HS-5 (cell line): ENCODE results near the gene PARL.
A peak's percentile ranks its signal among the peaks of the same experiment; 100 is the strongest.

ENCODE experiments used
- DNase-seq: peaks from one replicate; pipeline ENCODE4 v3.0.0-alpha.2; 2012; ENCODE audit warnings: low read depth

Gene PARL

GRCh38 chr3:183854318-183855035 lies 30.2 kb downstream of the PARL start:
- DNase-seq: no peak

- no peak for DNase-seq
Observed at GRCh38 chr3:183845608-183846288, 38.9 kb downstream of the PARL start.

GRCh38 chr3:183845090-183845489 lies 39.6 kb downstream of the PARL start:
- no peak for DNase-seq

- DNase-seq: peak; percentile 65
Observed at GRCh38 chr3:183844606-183845005, 40.1 kb downstream of the PARL start.

- DNase-seq: no peak
Observed at GRCh38 chr3:183839751-183840150, 44.9 kb downstream of the PARL start.

GRCh38 chr3:183837894-183838293 lies 46.8 kb downstream of the PARL start:
- no peak for DNase-seq

- no peak for DNase-seq
Observed at GRCh38 chr3:183837390-183837789, 47.3 kb downstream of the PARL start.

GRCh38 chr3:183833516-183833915 lies 51.2 kb downstream of the PARL start:
- no peak for DNase-seq

GRCh38 chr3:183830187-183830586 lies 54.5 kb downstream of the PARL start:
- no peak for DNase-seq

GRCh38 chr3:183829466-183829865 lies 55.2 kb downstream of the PARL start:
- DNase-seq: no peak

- DNase-seq: no peak
Observed at GRCh38 chr3:183828538-183828870, 56.2 kb downstream of the PARL start.

GRCh38 chr3:183827809-183828537 lies 56.7 kb downstream of the PARL start:
- DNase-seq: no peak

- no peak for DNase-seq
Observed at GRCh38 chr3:183826448-183827250, 58.0 kb downstream of the PARL start.

GRCh38 chr3:183825456-183826161 lies 59.1 kb downstream of the PARL start, which contains the start of gene MAP6D1:
MAP6D1 (minus strand) TSS chr3:183825577; CDS start chr3:183825547, 30 bp downstream.
- DNase-seq: no peak

GRCh38 chr3:183824761-183825455 lies 59.8 kb downstream of the PARL start:
- DNase-seq: no peak

GRCh38 chr3:183823963-183824362 lies 60.7 kb downstream of the PARL start:
- DNase-seq: no peak

- DNase-seq: no peak
Observed at GRCh38 chr3:183822631-183823030, 62.0 kb downstream of the PARL start.

- no peak for DNase-seq
Observed at GRCh38 chr3:183819831-183820230, 64.8 kb downstream of the PARL start.

GRCh38 chr3:183818706-183819624 lies 65.7 kb downstream of the PARL start:
- DNase-seq: no peak
